ENCODE results near the gene CCL26.
"Not testable (repeated sequence)": the region's sequence is repeated elsewhere in the genome, so short reads cannot be mapped to it uniquely, and the experiment has no call there.

Gene CCL26

GRCh38 chr7:75792567-75792966 is 20.6 kb upstream of the CCL26 start:
- not testable (repeated sequence) for DNase-seq (ENCODE audit: low read depth)

- no peak for DNase-seq (ENCODE audit: low read depth)
Observed at GRCh38 chr7:75789361-75789924, 17.4 kb upstream of the CCL26 start.

GRCh38 chr7:75788154-75788847 is 16.3 kb upstream of the CCL26 start:
- not testable (repeated sequence) for DNase-seq (ENCODE audit: low read depth)

GRCh38 chr7:75783058-75783457 is 11.0 kb upstream of the CCL26 start:
- not testable (repeated sequence) for DNase-seq (ENCODE audit: low read depth)

GRCh38 chr7:75780647-75781273 is 8.7 kb upstream of the CCL26 start:
- DNase-seq (ENCODE audit: low read depth), result not testable (repeated sequence)

GRCh38 chr7:75779516-75779915 is 7.5 kb upstream of the CCL26 start:
- DNase-seq (ENCODE audit: low read depth), result not testable (repeated sequence)

GRCh38 chr7:75779035-75779434 is 7.0 kb upstream of the CCL26 start:
- DNase-seq (ENCODE audit: low read depth), result not testable (repeated sequence)

GRCh38 chr7:75776295-75776971 is 4.4 kb upstream of the CCL26 start:
- no peak for DNase-seq (ENCODE audit: low read depth)

GRCh38 chr7:75773958-75774357 is 1.9 kb upstream of the CCL26 start:
- not testable (repeated sequence) for DNase-seq (ENCODE audit: low read depth)

GRCh38 chr7:75771224-75771623 is 787 bp downstream of the CCL26 start:
- DNase-seq (ENCODE audit: low read depth), result no peak

- DNase-seq (ENCODE audit: low read depth), result no peak
Observed at GRCh38 chr7:75762350-75762917, 9.6 kb downstream of the CCL26 start.

- DNase-seq (ENCODE audit: low read depth), result not testable (repeated sequence)
Observed at GRCh38 chr7:75761801-75762200, 10.2 kb downstream of the CCL26 start.

- DNase-seq (ENCODE audit: low read depth), result no peak
Observed at GRCh38 chr7:75758491-75758890, 13.5 kb downstream of the CCL26 start.

- no peak for DNase-seq (ENCODE audit: low read depth)
Observed at GRCh38 chr7:75757860-75758259, 14.2 kb downstream of the CCL26 start.

GRCh38 chr7:75756991-75757676 is 14.9 kb downstream of the CCL26 start:
- no peak for DNase-seq (ENCODE audit: low read depth)

GRCh38 chr7:75756206-75756990 is 15.6 kb downstream of the CCL26 start:
- no peak for DNase-seq (ENCODE audit: low read depth)

GRCh38 chr7:75743455-75743859 is 28.6 kb downstream of the CCL26 start:
- no peak for DNase-seq (ENCODE audit: low read depth)

- no peak for DNase-seq (ENCODE audit: low read depth)
Observed at GRCh38 chr7:75740846-75741497, 31.0 kb downstream of the CCL26 start.

GRCh38 chr7:75739796-75740672 is 32.0 kb downstream of the CCL26 start:
- no peak for DNase-seq (ENCODE audit: low read depth)

All from CMK (cell line).